Astrocyte of the cerebellum (primary cell): ENCODE measurements around the gene CPNE8.

Experiments used
- DNase-seq: peaks from one replicate; pipeline ENCODE4 v3.0.0-alpha.2; 2011; ENCODE audit warnings: low read depth
- H3K4me3 ChIP-seq: 2 replicates; pipeline ENCODE4 v1.5.1; 2011; ENCODE audit warnings: mild to moderate bottlenecking, low read depth, low read length, moderate library complexity
- in situ Hi-C: cut with HindIII; loops from 2 replicates; pipeline ENCODE4 v1.10.0; 2017; ENCODE audit warnings: low sequenced_read_pairs
- TF ChIP-seq, protein P1 (sequence below): IDR thresholded peaks from 2 replicates; pipeline ENCODE4 v1.5.1; 2012; ENCODE audit warnings: low read length, low read depth, moderate library complexity, mild to moderate bottlenecking; ENCODE audit errors: missing control alignments

Gene CPNE8

DNA sequence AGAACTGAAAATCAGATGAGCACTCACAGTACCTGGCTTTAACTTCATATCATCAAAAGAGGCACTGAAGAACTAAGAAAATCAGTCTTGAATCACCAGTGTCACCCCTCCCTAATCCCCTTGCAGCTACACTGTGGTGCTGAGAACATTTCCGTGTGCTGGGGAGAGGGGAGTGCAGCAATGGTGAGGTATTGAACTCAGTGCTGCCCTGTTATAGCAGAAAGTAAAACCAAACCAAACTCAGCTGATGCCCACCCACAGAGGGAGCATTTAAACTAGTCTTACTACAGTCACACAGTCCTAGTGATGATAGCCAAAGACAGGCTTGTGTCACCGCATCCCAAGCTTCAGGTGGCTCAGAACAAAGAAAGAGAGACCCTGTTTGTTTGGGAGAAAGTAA lies 122.1 kb downstream of the CPNE8 start:
- H3K4me3 ChIP-seq: no peak overlapping the region
- TF ChIP-seq, protein P1, sequence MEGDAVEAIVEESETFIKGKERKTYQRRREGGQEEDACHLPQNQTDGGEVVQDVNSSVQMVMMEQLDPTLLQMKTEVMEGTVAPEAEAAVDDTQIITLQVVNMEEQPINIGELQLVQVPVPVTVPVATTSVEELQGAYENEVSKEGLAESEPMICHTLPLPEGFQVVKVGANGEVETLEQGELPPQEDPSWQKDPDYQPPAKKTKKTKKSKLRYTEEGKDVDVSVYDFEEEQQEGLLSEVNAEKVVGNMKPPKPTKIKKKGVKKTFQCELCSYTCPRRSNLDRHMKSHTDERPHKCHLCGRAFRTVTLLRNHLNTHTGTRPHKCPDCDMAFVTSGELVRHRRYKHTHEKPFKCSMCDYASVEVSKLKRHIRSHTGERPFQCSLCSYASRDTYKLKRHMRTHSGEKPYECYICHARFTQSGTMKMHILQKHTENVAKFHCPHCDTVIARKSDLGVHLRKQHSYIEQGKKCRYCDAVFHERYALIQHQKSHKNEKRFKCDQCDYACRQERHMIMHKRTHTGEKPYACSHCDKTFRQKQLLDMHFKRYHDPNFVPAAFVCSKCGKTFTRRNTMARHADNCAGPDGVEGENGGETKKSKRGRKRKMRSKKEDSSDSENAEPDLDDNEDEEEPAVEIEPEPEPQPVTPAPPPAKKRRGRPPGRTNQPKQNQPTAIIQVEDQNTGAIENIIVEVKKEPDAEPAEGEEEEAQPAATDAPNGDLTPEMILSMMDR: no peak
- DNase-seq: no peak
- in situ Hi-C loops: no loop called here

DNA sequence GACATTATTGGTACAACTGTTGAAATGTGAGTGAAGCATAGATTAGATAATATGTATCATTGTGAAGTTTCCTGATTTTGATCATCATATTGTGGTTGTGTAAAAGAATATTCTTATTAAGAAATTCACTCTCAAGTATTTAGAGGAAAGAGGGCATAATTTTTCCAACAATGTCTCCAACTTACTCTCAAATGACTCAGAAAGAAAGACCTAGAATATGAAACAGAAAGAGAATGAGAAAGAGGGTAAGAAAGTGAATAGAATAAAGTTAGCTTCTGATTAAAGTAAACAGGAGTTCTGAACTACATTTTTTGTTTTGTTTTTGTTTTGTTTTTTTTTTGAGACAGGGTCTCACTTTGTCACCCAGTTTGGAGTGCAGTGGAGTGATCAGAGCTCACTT lies 123.0 kb downstream of the CPNE8 start:
- no peak for DNase-seq
- TF ChIP-seq, protein P1: no peak
- in situ Hi-C loops: no loop called here
- no peak overlapping the region for H3K4me3 ChIP-seq

DNA sequence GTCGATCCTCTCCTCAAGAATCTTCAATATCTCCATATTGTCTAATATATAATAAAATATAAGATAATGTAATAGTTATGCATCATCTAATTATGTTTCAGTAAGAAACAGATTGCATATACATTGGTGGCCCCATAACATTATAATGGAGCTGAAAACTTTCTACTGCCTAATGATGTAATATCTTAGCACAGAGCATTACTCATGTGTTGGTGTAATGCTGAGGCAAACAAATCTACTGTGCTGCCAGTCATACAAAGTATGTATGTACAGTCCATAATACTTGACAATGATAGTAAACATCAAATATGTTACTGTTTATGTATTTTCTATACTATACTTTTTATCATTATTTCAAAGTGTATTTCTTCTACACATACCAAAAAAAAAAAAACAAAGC lies 128.7 kb downstream of the CPNE8 start:
- no peak for DNase-seq
- TF ChIP-seq, protein P1: no peak
- H3K4me3 ChIP-seq: no peak overlapping the region
- in situ Hi-C loops: no loop called here

- H3K4me3 ChIP-seq: no peak overlapping the region
- no peak for DNase-seq
- in situ Hi-C loops: no loop called here
- TF ChIP-seq, protein P1: no peak
These were observed 129.9 kb downstream of the CPNE8 start for GRCh38 chr12:38775457-38775856.

GRCh38 chr12:38772437-38772836 lies 133.0 kb downstream of the CPNE8 start:
- TF ChIP-seq, protein P1: no peak
- H3K4me3 ChIP-seq: no peak overlapping the region
- DNase-seq: no peak
- in situ Hi-C loops: no loop called here

- in situ Hi-C loops: no loop called here
- no peak overlapping the region for H3K4me3 ChIP-seq
- DNase-seq: no peak
- TF ChIP-seq, protein P1: no peak
These were observed 133.5 kb downstream of the CPNE8 start for GRCh38 chr12:38771871-38772270.
